HEK293 (cell line): ENCODE measurements around the gene C3orf20.

Source experiments
- CTCF ChIP-seq: fragments of 450-650 bp; formaldehyde crosslinking; IDR thresholded peaks from 2 replicates; pipeline ENCODE4 v1.5.1; 2016; ENCODE audit warnings: missing biosample characterization, missing genetic modification characterization
- IKZF3 ChIP-seq: fragments of 450-650 bp; IDR thresholded peaks from 2 replicates; pipeline ENCODE4 v1.5.0; 2018; ENCODE audit warnings: missing biosample characterization, mild to moderate bottlenecking, missing genetic modification characterization, moderate library complexity
- PBX3 ChIP-seq: sonication (generic); formaldehyde crosslinking; IDR thresholded peaks from 2 replicates; pipeline ENCODE4 v1.8.1; 2022; ENCODE audit warnings: mild to moderate bottlenecking, moderate library complexity, missing genetic modification reagents
- REST ChIP-seq: fragments of 450-650 bp; formaldehyde crosslinking; IDR thresholded peaks from 2 replicates; pipeline ENCODE4 v1.5.1; 2016; ENCODE audit warnings: missing biosample characterization, missing genetic modification characterization
- YY1 ChIP-seq: fragments of 450-650 bp; formaldehyde crosslinking; IDR thresholded peaks from 2 replicates; pipeline ENCODE4 v1.5.1; 2018; ENCODE audit warnings: missing biosample characterization, missing genetic modification characterization
- ZBTB6 ChIP-seq: fragments of 450-650 bp; formaldehyde crosslinking; IDR thresholded peaks from 2 replicates; pipeline ENCODE4 v1.5.1; 2017; ENCODE audit warnings: missing biosample characterization, missing genetic modification characterization
- ZNF184 ChIP-seq: fragments of 450-650 bp; IDR thresholded peaks from 2 replicates; pipeline ENCODE4 v1.5.1; 2018; ENCODE audit warnings: missing biosample characterization, mild to moderate bottlenecking, missing genetic modification characterization
- ZNF24 ChIP-seq: fragments of 450-650 bp; formaldehyde crosslinking; IDR thresholded peaks from 2 replicates; pipeline ENCODE4 v1.5.1; 2016; ENCODE audit warnings: missing biosample characterization, missing genetic modification characterization
- ZNF398 ChIP-seq: fragments of 450-650 bp; formaldehyde crosslinking; IDR thresholded peaks from 2 replicates; pipeline ENCODE4 v1.5.1; 2017; ENCODE audit warnings: missing biosample characterization, missing genetic modification characterization
- ZNF48 ChIP-seq: fragments of 450-650 bp; formaldehyde crosslinking; IDR thresholded peaks from 2 replicates; pipeline ENCODE4 v1.5.1; 2016; ENCODE audit warnings: missing biosample characterization, missing genetic modification characterization
- ZNF549 ChIP-seq: fragments of 450-650 bp; IDR thresholded peaks from 2 replicates; pipeline ENCODE4 v1.5.1; 2018; ENCODE audit warnings: missing biosample characterization, missing genetic modification characterization, mild to moderate bottlenecking, inconsistent platforms, moderate library complexity
- TF ChIP-seq, protein P1 (sequence below): fragments of 450-650 bp; formaldehyde crosslinking; IDR thresholded peaks from 2 replicates; pipeline ENCODE4 v1.5.1; 2016; ENCODE audit warnings: missing biosample characterization, missing genetic modification characterization
- TF ChIP-seq, protein P2 (sequence below): fragments of 450-650 bp; formaldehyde crosslinking; IDR thresholded peaks from 2 replicates; pipeline ENCODE4 v1.5.1; 2016; ENCODE audit warnings: missing biosample characterization, missing genetic modification characterization, low read depth

DNA sequence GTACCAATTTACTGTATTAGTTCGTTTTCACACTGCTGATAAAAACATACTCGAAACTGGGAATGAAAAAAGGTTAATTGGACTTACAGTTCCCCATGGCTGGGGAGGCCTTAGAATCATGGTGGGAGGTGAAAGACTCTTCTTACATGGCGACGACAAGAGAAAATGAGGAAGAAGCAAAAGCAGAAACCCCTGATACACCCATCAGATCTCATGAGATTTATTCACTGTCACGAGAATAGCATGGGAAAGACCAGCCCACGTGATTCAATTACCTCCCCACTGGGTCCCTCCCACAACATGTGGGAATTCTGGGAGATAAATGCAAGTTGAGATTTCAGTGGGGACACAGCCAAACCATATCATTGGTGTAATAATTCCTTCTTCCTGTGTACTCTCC, 69.6 kb downstream of the C3orf20 start:
- TF ChIP-seq CTCF (tag by site-specific recombination), result no peak
- no peak for TF ChIP-seq PBX3
- no peak for TF ChIP-seq ZNF184 (tag by site-specific recombination)
- no peak for TF ChIP-seq REST (tag by site-specific recombination)
- no peak for TF ChIP-seq YY1
- no peak for TF ChIP-seq ZNF549 (tag by site-specific recombination)
- no peak for TF ChIP-seq ZNF24 (tag by site-specific recombination)
- TF ChIP-seq ZBTB6, result no peak
- no peak for TF ChIP-seq IKZF3 (tag by site-specific recombination)
- TF ChIP-seq, protein P1, sequence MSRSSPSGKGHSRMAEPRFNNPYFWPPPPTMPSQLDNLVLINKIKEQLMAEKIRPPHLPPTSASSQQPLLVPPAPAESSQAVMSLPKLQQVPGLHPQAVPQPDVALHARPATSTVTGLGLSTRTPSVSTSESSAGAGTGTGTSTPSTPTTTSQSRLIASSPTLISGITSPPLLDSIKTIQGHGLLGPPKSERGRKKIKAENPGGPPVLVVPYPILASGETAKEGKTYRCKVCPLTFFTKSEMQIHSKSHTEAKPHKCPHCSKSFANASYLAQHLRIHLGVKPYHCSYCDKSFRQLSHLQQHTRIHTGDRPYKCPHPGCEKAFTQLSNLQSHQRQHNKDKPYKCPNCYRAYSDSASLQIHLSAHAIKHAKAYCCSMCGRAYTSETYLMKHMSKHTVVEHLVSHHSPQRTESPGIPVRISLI, result no peak
- TF ChIP-seq, protein P2, sequence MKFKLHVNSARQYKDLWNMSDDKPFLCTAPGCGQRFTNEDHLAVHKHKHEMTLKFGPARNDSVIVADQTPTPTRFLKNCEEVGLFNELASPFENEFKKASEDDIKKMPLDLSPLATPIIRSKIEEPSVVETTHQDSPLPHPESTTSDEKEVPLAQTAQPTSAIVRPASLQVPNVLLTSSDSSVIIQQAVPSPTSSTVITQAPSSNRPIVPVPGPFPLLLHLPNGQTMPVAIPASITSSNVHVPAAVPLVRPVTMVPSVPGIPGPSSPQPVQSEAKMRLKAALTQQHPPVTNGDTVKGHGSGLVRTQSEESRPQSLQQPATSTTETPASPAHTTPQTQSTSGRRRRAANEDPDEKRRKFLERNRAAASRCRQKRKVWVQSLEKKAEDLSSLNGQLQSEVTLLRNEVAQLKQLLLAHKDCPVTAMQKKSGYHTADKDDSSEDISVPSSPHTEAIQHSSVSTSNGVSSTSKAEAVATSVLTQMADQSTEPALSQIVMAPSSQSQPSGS (tag by site-specific recombination), result no peak
- no peak for TF ChIP-seq ZNF398
- TF ChIP-seq ZNF48, result no peak
